ENCODE data around the gene MEPE.

MEPE gene

DNA sequence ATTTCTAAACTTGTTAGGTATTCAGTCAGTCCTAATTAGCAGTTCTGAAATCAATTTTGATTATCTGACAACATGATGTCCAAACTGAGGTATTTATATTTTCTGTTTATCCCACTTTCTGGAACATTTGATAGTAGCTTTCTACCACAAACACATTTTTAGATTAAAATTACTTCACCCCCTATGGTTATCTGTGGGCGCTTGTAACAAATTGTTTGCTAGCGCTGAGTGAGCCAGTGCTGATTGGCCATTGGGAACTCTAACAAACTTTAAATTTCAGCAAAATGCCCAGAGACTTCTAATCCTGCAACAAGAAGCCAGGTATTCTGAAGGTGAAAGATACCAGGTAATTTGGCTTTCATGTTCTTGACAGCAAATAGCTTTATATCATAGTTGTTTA, at the start of gene MEPE:
TSS of gene MEPE (plus strand) at position 301 of the 400 bp plus-strand sequence. CDS start 1,746 bp downstream, outside the sequence.
- no peak within 1 kb of the TSS for H3K4me3 ChIP-seq (ENCODE audit: low read depth, low read length)
- DNase-seq (ENCODE audit: low read depth) = no peak

DNA sequence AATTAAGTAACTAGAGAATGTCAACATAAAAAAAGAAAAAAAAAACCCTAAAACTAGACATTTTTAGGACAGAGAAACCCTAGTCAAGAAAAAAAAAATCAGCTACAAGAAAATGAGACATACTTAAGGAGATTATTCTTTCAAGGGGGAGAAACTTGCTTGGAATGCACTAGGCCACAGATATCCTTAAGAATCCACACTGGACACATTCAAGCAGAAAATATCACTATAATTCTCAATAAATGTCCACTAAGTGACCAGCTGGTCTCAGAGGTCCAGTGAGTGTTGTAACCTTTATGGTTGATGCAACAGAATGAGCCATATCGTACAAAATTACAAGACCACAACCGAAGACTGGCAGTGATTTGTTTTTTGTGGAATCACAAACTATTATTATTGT, 49.0 kb upstream of the MEPE start:
- no peak overlapping the region for H3K4me3 ChIP-seq (ENCODE audit: low read depth, low read length)
- DNase-seq (ENCODE audit: low read depth) = no peak

GRCh38 chr4:87785731-87786509, 46.8 kb upstream of the MEPE start:
- H3K4me3 ChIP-seq (ENCODE audit: low read depth, low read length) = no peak overlapping the region
- no peak for DNase-seq (ENCODE audit: low read depth)

DNA sequence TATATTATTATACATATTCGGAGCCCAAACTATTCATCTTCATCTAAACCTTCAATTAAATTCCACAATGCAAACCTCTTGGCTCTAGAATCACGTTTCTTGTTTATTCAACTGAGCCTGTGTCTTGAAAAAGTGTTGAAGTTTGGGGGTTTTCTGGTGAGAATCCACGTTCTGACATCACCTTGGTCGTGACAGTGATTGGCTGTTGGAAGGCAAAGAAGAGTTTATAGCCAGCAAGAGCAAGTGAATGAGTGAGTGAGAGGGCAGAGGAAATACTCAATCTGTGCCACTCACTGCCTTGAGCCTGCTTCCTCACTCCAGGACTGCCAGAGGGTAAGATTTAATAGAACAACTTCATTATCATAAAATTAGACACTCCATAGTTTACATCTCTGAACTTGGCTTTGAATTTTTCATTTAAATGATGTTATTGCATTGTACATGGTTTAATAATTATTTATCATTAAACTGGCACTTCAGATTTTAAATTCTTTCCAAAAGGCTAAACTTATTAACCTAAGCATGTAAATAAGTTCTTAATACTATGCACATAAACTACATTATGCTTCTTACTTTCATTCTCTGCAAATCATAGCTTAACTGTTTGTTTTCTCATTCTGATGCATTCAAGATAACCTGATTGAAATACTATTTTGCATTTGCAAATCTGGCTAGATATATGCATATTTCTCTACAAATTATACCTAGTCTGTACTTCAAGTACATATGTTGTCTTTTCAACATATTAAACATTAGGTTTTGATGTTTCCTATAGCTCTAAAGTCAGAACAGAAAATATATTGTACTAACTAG, 33.3 kb upstream of the MEPE start, which contains the start of gene IBSP:
TSS of gene IBSP (plus strand) at position 254 of the 813 bp plus-strand sequence. CDS start 2,808 bp downstream, outside the sequence.
- DNase-seq (ENCODE audit: low read depth) = no peak
- H3K4me3 ChIP-seq (ENCODE audit: low read depth, low read length) = no peak within 1 kb of the TSS

- no peak for DNase-seq (ENCODE audit: low read depth)
- H3K4me3 ChIP-seq (ENCODE audit: low read depth, low read length) = no peak overlapping the region
Measured at GRCh38 chr4:87802858-87803257, 29.9 kb upstream of the MEPE start.

DNA sequence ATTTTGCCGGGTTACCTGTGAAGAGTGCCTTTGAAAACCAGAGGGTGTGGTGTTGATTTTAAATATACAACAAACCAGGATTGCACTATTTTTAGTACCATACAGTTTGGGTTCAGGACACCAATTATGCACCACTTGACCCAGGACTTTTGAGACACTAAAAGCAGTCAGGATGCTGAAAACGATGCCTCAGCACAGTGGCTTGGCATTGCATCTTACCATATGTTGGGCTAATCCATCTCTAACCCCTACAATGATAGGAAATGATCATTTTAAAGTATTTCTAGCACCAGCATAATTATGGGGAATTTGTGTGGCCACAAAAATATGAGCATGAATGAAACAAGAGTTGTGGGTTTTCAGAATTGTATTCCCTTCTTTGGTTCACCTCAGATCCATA, 29.3 kb upstream of the MEPE start:
- H3K4me3 ChIP-seq (ENCODE audit: low read depth, low read length) = no peak overlapping the region
- DNase-seq (ENCODE audit: low read depth) = no peak

DNA sequence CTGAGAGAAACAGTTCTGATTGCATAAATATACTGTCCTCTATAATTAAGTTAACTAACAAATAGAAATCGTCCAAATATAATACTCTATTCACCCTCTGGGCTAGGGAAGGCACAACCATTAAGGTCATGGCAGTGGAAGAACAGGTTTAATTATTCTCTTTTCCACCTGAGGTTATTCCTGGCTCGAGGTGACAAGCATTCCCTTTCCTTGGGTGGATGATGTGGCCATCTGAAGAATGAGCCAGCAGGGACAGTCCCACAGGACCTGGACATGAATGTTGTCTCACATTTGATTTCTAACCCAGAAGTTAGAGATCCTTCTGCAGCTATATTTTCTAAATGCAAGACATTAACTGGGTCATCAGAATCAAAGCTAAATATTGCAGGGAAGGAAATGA, 27.9 kb upstream of the MEPE start:
- DNase-seq (ENCODE audit: low read depth) = no peak
- no peak overlapping the region for H3K4me3 ChIP-seq (ENCODE audit: low read depth, low read length)

- no peak overlapping the region for H3K4me3 ChIP-seq (ENCODE audit: low read depth, low read length)
- DNase-seq (ENCODE audit: low read depth) = peak; percentile 30
Measured at GRCh38 chr4:87805971-87806370, 26.8 kb upstream of the MEPE start.

DNA sequence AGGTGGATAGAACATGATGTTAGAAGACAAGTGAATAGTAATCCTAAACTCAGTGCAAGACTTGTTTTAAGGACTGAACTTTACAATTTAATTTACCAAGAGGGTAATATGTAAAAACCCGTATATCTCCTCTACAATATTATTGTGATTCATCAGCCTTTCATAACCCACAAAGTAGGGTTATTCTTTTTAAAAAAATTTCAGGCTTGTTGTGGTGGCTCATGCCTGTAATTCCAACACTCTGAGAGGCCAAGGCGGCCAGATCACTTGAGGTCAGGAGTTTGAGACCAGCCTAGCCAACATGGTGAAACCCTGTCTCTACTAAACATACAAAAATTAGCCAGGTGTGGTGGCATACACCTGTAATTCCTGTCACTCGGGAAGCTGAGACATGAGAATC, 26.2 kb upstream of the MEPE start:
- H3K4me3 ChIP-seq (ENCODE audit: low read depth, low read length) = no peak overlapping the region
- no peak for DNase-seq (ENCODE audit: low read depth)

- DNase-seq (ENCODE audit: low read depth) = peak; percentile 30
Measured at GRCh38 chr4:87807402-87807801, 25.4 kb upstream of the MEPE start.

DNA sequence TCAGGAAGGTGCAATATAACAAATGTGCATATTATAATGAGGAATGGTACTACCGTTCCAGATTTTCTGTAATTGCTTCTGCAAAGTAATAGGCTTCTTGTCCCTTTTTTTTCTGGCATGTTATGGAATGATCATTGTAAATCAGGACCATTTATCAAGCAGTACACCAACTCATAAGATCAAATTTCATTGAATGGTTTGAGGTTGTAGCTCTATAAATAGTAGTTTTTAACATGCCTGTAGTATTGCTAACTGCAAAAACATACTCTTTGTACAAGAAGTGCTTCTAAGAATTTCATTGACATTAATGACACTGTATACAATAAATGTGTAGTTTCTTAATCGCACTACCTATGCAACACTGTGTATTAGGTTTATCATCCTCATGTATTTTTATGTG, 20.8 kb upstream of the MEPE start:
- no peak for DNase-seq (ENCODE audit: low read depth)
- no peak overlapping the region for H3K4me3 ChIP-seq (ENCODE audit: low read depth, low read length)

More at GRCh38 chr4:87807402-87807801, 25.4 kb upstream of the MEPE start:
- no peak overlapping the region for H3K4me3 ChIP-seq (ENCODE audit: low read depth, low read length)

- H3K4me3 ChIP-seq (ENCODE audit: low read depth, low read length) = no peak overlapping the region
- peak; percentile 60 for DNase-seq (ENCODE audit: low read depth)
Measured at GRCh38 chr4:87819281-87819919, 13.4 kb upstream of the MEPE start.

DNA sequence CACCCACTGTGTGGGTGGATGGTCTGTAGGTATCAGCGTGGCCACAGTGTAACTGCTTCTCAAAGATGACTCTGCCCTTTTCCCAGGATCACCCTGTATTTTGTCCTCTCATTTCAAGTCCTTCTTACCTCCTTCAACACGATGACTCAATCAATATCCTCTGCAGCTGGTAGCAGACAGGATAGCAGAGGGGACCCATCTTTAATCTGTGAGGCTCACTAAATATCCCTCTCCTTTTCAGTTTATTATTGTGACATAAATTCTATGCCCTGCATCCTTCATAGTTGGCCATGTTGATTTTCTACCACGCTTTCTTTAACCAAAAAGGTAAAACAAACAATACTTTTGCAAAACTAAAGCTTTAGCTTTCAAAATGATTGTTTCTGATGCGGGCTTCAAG, 9.6 kb upstream of the MEPE start:
- H3K4me3 ChIP-seq (ENCODE audit: low read depth, low read length) = no peak overlapping the region
- no peak for DNase-seq (ENCODE audit: low read depth)

- no peak overlapping the region for H3K4me3 ChIP-seq (ENCODE audit: low read depth, low read length)
- no peak for DNase-seq (ENCODE audit: low read depth)
Measured at GRCh38 chr4:87823724-87824123, 9.0 kb upstream of the MEPE start.

DNA sequence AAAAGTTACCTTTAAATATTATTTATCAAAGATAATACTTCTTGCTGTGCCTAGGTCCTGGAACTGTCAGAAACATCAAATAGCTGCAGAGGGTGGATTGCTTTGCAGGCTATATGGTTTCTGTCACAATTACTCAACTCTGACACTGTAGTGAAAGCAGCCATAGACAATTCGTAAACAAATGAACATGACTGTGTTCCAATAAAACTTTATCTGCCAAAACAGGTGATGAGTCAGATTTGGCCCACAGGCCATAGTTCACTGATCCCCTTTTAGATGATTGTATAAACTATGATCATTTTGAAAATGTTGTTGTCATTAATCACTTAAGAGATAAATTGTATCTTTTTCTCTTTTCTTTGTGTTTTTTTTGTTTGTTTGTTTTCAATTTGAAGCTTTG, 8.4 kb upstream of the MEPE start:
- H3K4me3 ChIP-seq (ENCODE audit: low read depth, low read length) = no peak overlapping the region
- no peak for DNase-seq (ENCODE audit: low read depth)

GRCh38 chr4:87834401-87834800, 1.6 kb downstream of the MEPE start:
- no peak overlapping the region for H3K4me3 ChIP-seq (ENCODE audit: low read depth, low read length)
- no peak for DNase-seq (ENCODE audit: low read depth)

DNA sequence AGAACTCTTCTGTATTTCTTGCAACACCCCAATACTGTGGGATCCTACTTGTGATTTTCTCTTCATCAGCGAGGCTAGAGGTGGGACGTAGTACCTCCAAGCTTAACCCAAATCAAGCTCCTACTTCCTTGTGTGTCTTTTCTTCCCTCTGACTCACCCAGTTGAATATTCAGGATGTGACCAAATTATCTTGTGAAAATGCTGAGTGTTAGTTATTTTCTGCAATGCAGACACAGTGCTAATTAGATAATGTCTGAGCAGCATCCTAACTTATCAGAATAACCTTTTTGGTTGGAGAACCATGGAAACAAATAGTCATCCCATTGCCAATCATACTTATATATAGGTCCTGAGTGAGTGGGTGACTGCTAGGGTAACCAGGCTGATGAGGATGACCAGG, 2.4 kb downstream of the MEPE start:
- no peak overlapping the region for H3K4me3 ChIP-seq (ENCODE audit: low read depth, low read length)
- no peak for DNase-seq (ENCODE audit: low read depth)

DNA sequence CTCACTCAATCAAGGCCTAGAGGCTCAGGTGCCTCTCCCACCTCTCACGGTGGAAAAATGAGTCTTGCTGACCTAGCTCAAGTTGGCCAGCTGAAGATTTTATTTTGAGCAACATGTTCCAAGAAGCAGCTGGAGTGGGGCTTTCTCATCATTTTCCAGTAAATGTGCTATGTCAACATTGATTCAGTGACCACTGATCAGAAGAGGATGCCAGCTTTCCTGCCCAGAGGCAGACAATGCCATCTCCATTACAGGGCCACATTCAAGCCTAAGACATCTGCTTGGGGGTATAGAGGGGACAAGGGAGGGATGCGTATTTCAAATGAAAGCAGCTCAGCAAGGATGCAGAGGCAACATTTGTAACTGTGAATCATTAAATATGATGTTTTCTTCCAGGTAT, 3.0 kb downstream of the MEPE start:
- no peak overlapping the region for H3K4me3 ChIP-seq (ENCODE audit: low read depth, low read length)
- no peak for DNase-seq (ENCODE audit: low read depth)

GRCh38 chr4:87838205-87838604, 5.4 kb downstream of the MEPE start:
- H3K4me3 ChIP-seq (ENCODE audit: low read depth, low read length) = no peak overlapping the region
- DNase-seq (ENCODE audit: low read depth) = no peak

DNA sequence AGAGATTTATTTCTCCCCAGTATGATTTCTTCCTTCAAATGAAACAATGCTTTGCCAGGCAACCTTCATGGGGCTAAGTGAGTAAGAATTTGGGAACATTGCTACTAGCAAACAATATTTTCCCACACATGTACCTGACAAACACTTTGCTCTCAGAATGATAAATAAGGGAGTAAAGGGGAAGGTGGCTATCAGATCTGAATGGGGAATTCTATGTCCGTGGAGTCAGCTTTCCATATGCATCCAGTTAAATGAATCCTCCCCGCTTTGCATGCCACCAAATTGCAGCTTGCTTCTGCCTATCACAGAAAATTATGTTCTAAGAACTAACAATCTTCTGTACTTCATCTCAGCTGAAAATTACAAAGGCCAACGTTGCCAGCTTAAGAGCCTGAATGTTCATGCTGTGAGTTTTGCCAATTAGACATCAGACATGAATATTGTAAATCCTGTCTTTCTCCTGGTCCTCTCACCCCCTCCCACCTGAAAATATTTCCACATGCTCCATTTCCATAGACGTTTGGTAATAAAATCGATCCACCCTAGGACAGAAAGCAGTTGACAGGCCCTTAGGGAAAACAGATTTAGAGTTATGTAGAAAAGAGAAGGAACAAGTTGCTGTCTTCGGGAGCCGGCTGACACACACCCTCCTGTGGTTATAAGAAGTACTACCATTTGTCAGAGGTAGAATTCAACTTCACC, 6.3 kb downstream of the MEPE start:
- no peak for DNase-seq (ENCODE audit: low read depth)
- H3K4me3 ChIP-seq (ENCODE audit: low read depth, low read length) = no peak overlapping the region
